ENCODE results near the gene ST7L. TPM values are rescaled to one million over a fixed set of nuclear protein-coding genes. Genes with fewer than 3 reads are reported as not detected.

ST7L gene
- total RNA-seq, 2 experiments from 2014 or later, result 11.9 to 12.2 TPM

DNA sequence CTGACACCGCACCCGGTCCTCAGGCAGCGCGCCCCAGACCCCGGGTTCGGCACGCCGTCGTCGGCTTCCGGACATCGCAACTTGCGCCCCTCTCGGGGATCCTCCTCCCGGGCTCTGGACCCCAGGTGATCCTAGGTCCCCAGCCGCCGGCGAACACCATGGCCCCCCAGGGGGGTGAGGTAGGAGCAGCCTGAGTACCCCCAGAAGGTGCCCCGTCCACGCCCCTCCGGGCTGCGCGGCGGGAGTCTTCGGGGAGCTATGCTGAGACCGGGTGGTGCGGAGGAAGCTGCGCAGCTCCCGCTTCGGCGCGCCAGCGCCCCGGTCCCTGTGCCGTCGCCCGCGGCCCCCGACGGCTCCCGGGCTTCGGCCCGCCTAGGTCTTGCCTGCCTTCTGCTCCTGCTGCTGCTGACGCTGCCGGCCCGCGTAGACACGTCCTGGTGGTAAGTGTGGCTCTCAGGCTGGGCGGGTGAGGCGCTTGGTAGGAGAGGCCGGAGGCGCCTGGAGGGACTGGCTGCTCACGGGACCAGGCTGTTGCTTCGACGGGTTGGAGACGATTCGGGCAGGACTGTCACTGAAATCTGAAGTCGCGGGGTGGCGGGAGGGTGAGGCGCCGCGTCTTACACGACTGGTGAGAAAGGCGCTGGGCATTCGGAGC lies 109.8 kb downstream of the ST7L start:
- ATAC-seq (peak; percentile 43), DNase-seq (peak; percentile 24)
- ChIA-PET CTCF (interaction anchor here (0.9 to 3.0 kb wide), 4 partner anchors 105 to 207 kb away, joined by 4 to 14 read pairs (median 6); partner anchors contain the start of gene PPM1J), POLR2A (interaction anchor here (0.6 to 2.1 kb wide), 3 partner anchors 44 to 287 kb away, joined by 3 to 5 read pairs (median 3); no protein-coding TSS in a partner anchor)
- TF ChIP-seq, protein P1, sequence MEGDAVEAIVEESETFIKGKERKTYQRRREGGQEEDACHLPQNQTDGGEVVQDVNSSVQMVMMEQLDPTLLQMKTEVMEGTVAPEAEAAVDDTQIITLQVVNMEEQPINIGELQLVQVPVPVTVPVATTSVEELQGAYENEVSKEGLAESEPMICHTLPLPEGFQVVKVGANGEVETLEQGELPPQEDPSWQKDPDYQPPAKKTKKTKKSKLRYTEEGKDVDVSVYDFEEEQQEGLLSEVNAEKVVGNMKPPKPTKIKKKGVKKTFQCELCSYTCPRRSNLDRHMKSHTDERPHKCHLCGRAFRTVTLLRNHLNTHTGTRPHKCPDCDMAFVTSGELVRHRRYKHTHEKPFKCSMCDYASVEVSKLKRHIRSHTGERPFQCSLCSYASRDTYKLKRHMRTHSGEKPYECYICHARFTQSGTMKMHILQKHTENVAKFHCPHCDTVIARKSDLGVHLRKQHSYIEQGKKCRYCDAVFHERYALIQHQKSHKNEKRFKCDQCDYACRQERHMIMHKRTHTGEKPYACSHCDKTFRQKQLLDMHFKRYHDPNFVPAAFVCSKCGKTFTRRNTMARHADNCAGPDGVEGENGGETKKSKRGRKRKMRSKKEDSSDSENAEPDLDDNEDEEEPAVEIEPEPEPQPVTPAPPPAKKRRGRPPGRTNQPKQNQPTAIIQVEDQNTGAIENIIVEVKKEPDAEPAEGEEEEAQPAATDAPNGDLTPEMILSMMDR (IDR thresholded peaks at IDR 0.05), result no peak
- Mint-ChIP-seq H3K4me3 (peak overlapping the region; percentile 41), H3K4me1 (ENCODE audit: low read depth) (peaks cover 2% of the 10 kb centered on the region), H3K27ac (no peak overlapping the region), H3K27me3 (peaks cover 28% of the 10 kb centered on the region), H3K9me3 (no peaks in the 10 kb centered on the region), H3K36me3 (ENCODE audit: low read depth) (no peaks in the 10 kb centered on the region)
- intact Hi-C loops (cut with micrococcal nuclease), result loop anchor here (10.0 kb wide), 1 partner anchor 106 kb away; the partner anchor contains the start of genes CAPZA1 and ST7L

DNA sequence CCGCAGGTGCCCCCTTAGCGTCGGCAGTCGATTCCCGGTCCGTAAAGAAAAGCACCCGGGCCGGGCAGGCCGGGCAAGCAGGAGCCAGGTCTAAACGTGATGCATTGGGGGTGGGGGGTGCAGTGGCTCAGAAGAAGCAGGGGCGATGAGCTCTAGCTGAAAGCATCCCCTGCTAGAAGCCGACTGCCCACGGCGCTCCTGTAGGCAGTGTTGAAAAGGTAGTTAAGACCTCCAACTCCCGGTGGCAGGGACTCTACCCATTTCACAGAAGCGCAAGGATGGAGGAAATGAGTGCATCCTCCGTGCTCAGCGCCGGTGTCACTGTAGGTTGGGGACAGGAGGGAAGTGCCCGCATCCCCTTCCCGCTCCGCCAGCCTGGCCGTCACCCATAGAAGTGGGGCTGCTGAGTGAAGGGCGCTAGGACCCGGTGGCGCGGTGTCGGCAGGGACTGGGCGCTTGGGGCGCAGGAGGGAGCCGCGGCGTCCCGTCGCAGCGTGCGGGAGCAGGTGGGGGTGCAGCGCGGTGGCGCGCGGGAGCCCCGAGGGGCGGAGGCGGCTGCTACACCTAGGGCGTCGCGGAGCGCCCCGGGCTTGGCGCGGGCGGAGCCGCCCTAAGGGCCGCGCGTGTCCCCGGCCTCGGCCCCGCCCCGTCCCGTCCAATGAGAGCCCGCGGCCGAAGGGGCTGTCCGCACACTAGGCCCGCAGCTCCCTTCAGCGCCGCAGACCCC lies 110.5 kb downstream of the ST7L start, which contains the start of gene WNT2B:
WNT2B (plus strand) TSS at position 688 of the 727 bp plus-strand sequence. CDS start 298 bp downstream, outside the sequence.
- peak; percentile 64 for DNase-seq
- ChIA-PET CTCF (interaction anchor here (1.9 to 3.0 kb wide), 2 partner anchors 106 to 117 kb away, joined by 6 to 14 read pairs; no protein-coding TSS in a partner anchor), POLR2A (interaction anchor here (1.1 to 2.1 kb wide), 2 partner anchors 44 to 110 kb away, joined by 3 to 5 read pairs; no protein-coding TSS in a partner anchor)
- ATAC-seq, result peak; percentile 82
- TF ChIP-seq, protein P1 (IDR thresholded peaks at IDR 0.05), result no peak
- Mint-ChIP-seq H3K27me3 (peaks cover 32% of the 10 kb centered on the region), H3K4me3 (peak within 1 kb of the TSS; percentile 67), H3K27ac (no peak within 1 kb of the TSS), H3K36me3 (ENCODE audit: low read depth) (no peaks in the 10 kb centered on the region), H3K9me3 (no peaks in the 10 kb centered on the region), H3K4me1 (ENCODE audit: low read depth) (peaks cover 2% of the 10 kb centered on the region)
- intact Hi-C loops (cut with micrococcal nuclease), result loop anchor here (10.0 kb wide), 1 partner anchor 106 kb away; the partner anchor contains the start of genes CAPZA1 and ST7L

DNA sequence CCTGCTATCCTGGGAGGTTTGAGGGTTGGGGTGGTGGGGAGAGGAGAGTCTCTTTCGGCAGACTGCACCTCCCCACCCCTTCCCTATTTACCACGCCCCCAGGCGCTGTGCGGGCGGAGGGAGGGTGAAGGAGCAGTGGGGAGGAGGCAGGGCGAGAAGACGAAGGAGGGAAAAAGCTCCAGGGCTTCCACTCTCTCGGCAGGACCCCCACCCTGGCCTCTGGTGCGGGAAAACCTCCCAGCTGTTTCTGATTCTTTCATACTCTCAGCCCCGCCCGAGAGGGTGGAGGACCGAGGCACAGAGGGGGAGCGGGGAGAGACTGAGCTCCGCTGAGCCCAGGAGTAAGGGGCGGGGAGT lies 111.0 kb downstream of the ST7L start:
- H3K27ac Mint-ChIP-seq, result no peak overlapping the region
- intact Hi-C loops (cut with micrococcal nuclease), result loop anchor here (10.0 kb wide), 1 partner anchor 107 kb away; the partner anchor contains the start of genes CAPZA1 and ST7L
- H3K4me3 Mint-ChIP-seq, result peak overlapping the region; percentile 67
- H3K27me3 Mint-ChIP-seq, result peaks cover 37% of the 10 kb centered on the region
- POLR2A ChIA-PET, result interaction anchor here (1.1 to 2.1 kb wide), 2 partner anchors 43 to 110 kb away, joined by 3 to 5 read pairs; no protein-coding TSS in a partner anchor
- H3K36me3 Mint-ChIP-seq (ENCODE audit: low read depth), result no peaks in the 10 kb centered on the region
- H3K9me3 Mint-ChIP-seq, result no peaks in the 10 kb centered on the region
- ATAC-seq (peak; percentile 18), DNase-seq (peak; percentile 10)
- H3K4me1 Mint-ChIP-seq (ENCODE audit: low read depth), result peaks cover 2% of the 10 kb centered on the region
- CTCF ChIA-PET, result interaction anchor here (3.0 kb wide), 1 partner anchor 117 kb away, joined by 14 read pairs; no protein-coding TSS in a partner anchor
- TF ChIP-seq, protein P1 (IDR thresholded peaks at IDR 0.05), result no peak

DNA sequence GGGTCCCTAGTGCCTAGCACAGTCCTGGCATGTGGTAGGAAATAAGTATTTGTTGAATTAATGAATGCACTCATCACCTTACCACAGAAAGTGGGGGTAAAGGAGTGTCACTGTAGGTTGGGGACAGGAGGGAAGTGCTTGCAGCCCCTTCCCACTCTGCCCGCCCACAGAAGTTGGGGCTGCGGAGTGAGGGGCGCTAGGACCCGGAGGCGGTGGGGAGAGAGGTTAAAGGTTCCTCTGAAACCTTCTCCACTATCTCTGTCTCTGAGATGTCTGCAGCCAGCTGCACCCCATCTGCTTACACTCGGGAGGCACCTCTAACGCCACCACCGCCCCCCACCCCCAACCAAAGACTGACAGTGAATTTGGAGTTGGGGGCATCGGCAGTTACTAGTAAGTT lies 111.6 kb downstream of the ST7L start:
- H3K27me3 Mint-ChIP-seq, result peaks cover 43% of the 10 kb centered on the region

More for the DNA sequence above, 111.6 kb downstream of the ST7L start:
- ATAC-seq (no peak), DNase-seq (no peak)
- peaks cover 6% of the 10 kb centered on the region for H3K4me1 Mint-ChIP-seq (ENCODE audit: low read depth)
- intact Hi-C loops (cut with micrococcal nuclease), result loop anchor here (10.0 kb wide), 1 partner anchor 107 kb away; the partner anchor contains the start of genes CAPZA1 and ST7L
- H3K9me3 Mint-ChIP-seq, result no peaks in the 10 kb centered on the region
- TF ChIP-seq, protein P1 (IDR thresholded peaks at IDR 0.05), result no peak
- peak overlapping the region; percentile 67 for H3K4me3 Mint-ChIP-seq
- no peaks in the 10 kb centered on the region for H3K36me3 Mint-ChIP-seq (ENCODE audit: low read depth)
- POLR2A ChIA-PET, result interaction anchor here (2.1 kb wide), 1 partner anchor 111 kb away, joined by 5 read pairs; no protein-coding TSS in a partner anchor
- H3K27ac Mint-ChIP-seq, result no peak overlapping the region
- CTCF ChIA-PET, result interaction anchor here (3.0 kb wide), 1 partner anchor 116 kb away, joined by 14 read pairs; no protein-coding TSS in a partner anchor
